ENCODE results near the gene LCN2.
A peak's percentile ranks its signal among the peaks of the same experiment; 100 is the strongest.

Gene LCN2

GRCh38 chr9:128123451-128124080 is 25.7 kb upstream of the LCN2 start:
- Histone ChIP-seq H3K4me1 (ENCODE audit: low read length) (no peaks in the 10 kb centered on the region), H3K4me2 (ENCODE audit: low read depth, low read length) (no peak overlapping the region), H3K4me3 (ENCODE audit: low read length) (no peak overlapping the region), H3K27ac (ENCODE audit: low read length) (no peak overlapping the region), H3K36me3 (replicated peaks; ENCODE audit: insufficient read depth, low read length) (no peaks in the 10 kb centered on the region), H2AFZ (ENCODE audit: low read length) (no peak overlapping the region), H3K79me2 (ENCODE audit: low read length) (peaks cover 33% of the 10 kb centered on the region), H3F3A (ENCODE audit: insufficient read depth, low read length) (0 out of 2 replicates have a peak, but pooled peaks cover 4% of the 10 kb centered on the region), H3K9me2 (replicated peaks; ENCODE audit: insufficient read depth, low read length) (no peaks in the 10 kb centered on the region), H3K27me3 (replicated peaks; ENCODE audit: insufficient read depth, low read length) (no peaks in the 10 kb centered on the region), H4K20me1 (ENCODE audit: insufficient read depth, low read length) (no peaks in the 10 kb centered on the region), H3K9me3 (replicated peaks; ENCODE audit: insufficient read depth, low read length) (no peaks in the 10 kb centered on the region), H3K9ac (ENCODE audit: low read length) (no peak overlapping the region)
- TF ChIP-seq EZH2phosphoT487 (IDR thresholded peaks at IDR 0.05; ENCODE audit: low read length): no peak
- no peak for TF ChIP-seq EZH2 (optimal IDR thresholded peaks at IDR 0.05; ENCODE audit: low read depth, low read length)
- TF ChIP-seq CTCF (IDR thresholded peaks at IDR 0.05; ENCODE audit: low read length): no peak
- DNase-seq: no peak

DNA sequence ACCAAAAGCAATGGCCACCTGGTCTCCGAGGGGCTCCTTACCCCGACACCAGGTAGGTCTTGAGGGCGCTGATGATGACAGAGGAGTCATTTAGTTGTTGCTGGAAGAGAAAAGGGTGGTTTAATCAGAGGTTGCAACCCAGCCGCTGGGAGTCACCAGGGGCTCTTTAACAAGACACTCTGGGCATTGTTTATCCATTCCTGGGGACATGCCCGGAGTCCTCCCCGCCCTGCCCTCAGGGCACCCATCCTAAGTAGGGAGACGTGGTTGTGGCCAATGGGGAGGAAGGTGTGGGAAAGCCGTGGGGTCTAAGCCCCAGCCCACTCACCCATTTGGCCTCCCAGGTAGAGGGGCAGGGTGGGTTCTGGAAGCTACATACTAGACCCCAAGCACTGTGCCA is 24.8 kb upstream of the LCN2 start:
- Histone ChIP-seq H3K9me2 (replicated peaks; ENCODE audit: insufficient read depth, low read length) (no peaks in the 10 kb centered on the region), H3K27ac (ENCODE audit: low read length) (no peak overlapping the region), H3K27me3 (replicated peaks; ENCODE audit: insufficient read depth, low read length) (no peaks in the 10 kb centered on the region), H3K9ac (ENCODE audit: low read length) (no peak overlapping the region), H3K36me3 (replicated peaks; ENCODE audit: insufficient read depth, low read length) (no peaks in the 10 kb centered on the region), H3K9me3 (replicated peaks; ENCODE audit: insufficient read depth, low read length) (no peaks in the 10 kb centered on the region), H2AFZ (ENCODE audit: low read length) (no peak overlapping the region), H4K20me1 (ENCODE audit: insufficient read depth, low read length) (no peaks in the 10 kb centered on the region), H3K4me2 (ENCODE audit: low read depth, low read length) (no peak overlapping the region), H3F3A (ENCODE audit: insufficient read depth, low read length) (0 out of 2 replicates have a peak, but pooled peaks cover 6% of the 10 kb centered on the region), H3K4me1 (ENCODE audit: low read length) (peaks cover 7% of the 10 kb centered on the region), H3K4me3 (ENCODE audit: low read length) (no peak overlapping the region), H3K79me2 (ENCODE audit: low read length) (peaks cover 33% of the 10 kb centered on the region)
- no peak for DNase-seq
- TF ChIP-seq EZH2phosphoT487 (IDR thresholded peaks at IDR 0.05; ENCODE audit: low read length): no peak
- TF ChIP-seq CTCF (IDR thresholded peaks at IDR 0.05; ENCODE audit: low read length): no peak
- TF ChIP-seq EZH2 (optimal IDR thresholded peaks at IDR 0.05; ENCODE audit: low read depth, low read length): no peak

- Histone ChIP-seq H3K9ac (ENCODE audit: low read length) (no peak overlapping the region), H3K27ac (ENCODE audit: low read length) (no peak overlapping the region), H3K9me2 (replicated peaks; ENCODE audit: insufficient read depth, low read length) (no peaks in the 10 kb centered on the region), H3F3A (ENCODE audit: insufficient read depth, low read length) (0 out of 2 replicates have a peak, but pooled peaks cover 6% of the 10 kb centered on the region), H3K9me3 (replicated peaks; ENCODE audit: insufficient read depth, low read length) (no peaks in the 10 kb centered on the region), H3K79me2 (ENCODE audit: low read length) (peaks cover 33% of the 10 kb centered on the region), H3K27me3 (replicated peaks; ENCODE audit: insufficient read depth, low read length) (no peaks in the 10 kb centered on the region), H3K36me3 (replicated peaks; ENCODE audit: insufficient read depth, low read length) (no peaks in the 10 kb centered on the region), H2AFZ (ENCODE audit: low read length) (no peak overlapping the region), H4K20me1 (ENCODE audit: insufficient read depth, low read length) (no peaks in the 10 kb centered on the region), H3K4me2 (ENCODE audit: low read depth, low read length) (no peak overlapping the region), H3K4me1 (ENCODE audit: low read length) (peaks cover 7% of the 10 kb centered on the region), H3K4me3 (ENCODE audit: low read length) (no peak overlapping the region)
- TF ChIP-seq CTCF (IDR thresholded peaks at IDR 0.05; ENCODE audit: low read length) (peak; percentile 51), EZH2 (optimal IDR thresholded peaks at IDR 0.05; ENCODE audit: low read depth, low read length) (no peak), EZH2phosphoT487 (IDR thresholded peaks at IDR 0.05; ENCODE audit: low read length) (no peak)
- no peak for DNase-seq
Observed at GRCh38 chr9:128124873-128125579, 24.2 kb upstream of the LCN2 start.
